ENCODE measurements around the gene GNG3.
A peak's percentile ranks its signal among the peaks of the same experiment; 100 is the strongest.
"Not testable (repeated sequence)": the region's sequence is repeated elsewhere in the genome, so short reads cannot be mapped to it uniquely, and the experiment has no call there.

The GNG3 gene

GRCh38 chr11:62673196-62673525, 34.3 kb upstream of the GNG3 start:
- WGBS, 2 experiments (ENCODE audit: insufficient coverage in 2 of 2): 100% methylated on average over 2 of the region's 2 CpGs; no CpG with 5 or more reads in 1 of the 2 experiments
- peaks cover 50% of the 10 kb centered on the region for H3K36me3 ChIP-seq (ENCODE audit: control insufficient read depth, insufficient read depth, low read length)
- no peak overlapping the region for H3K27ac ChIP-seq (ENCODE audit: low read depth, low read length, severe bottlenecking)
- H3K4me1 ChIP-seq (ENCODE audit: control insufficient read depth, insufficient read depth, low read length, poor library complexity, severe bottlenecking): peaks cover 5% of the 10 kb centered on the region
- H3K9me3 ChIP-seq (ENCODE audit: control insufficient read depth, low read length): no peaks in the 10 kb centered on the region
- H3K4me3 ChIP-seq (ENCODE audit: extremely low read depth, insufficient read depth, low read length, poor library complexity, severe bottlenecking): no peak overlapping the region

- not testable (repeated sequence) for H3K27ac ChIP-seq (ENCODE audit: low read depth, low read length, severe bottlenecking); H3K4me3 ChIP-seq (ENCODE audit: extremely low read depth, insufficient read depth, low read length, poor library complexity, severe bottlenecking); H3K9me3 ChIP-seq (ENCODE audit: control insufficient read depth, low read length); H3K4me1 ChIP-seq (ENCODE audit: control insufficient read depth, insufficient read depth, low read length, poor library complexity, severe bottlenecking)
- H3K36me3 ChIP-seq (ENCODE audit: control insufficient read depth, insufficient read depth, low read length): peaks cover 47% of the 10 kb centered on the region
- WGBS, 2 experiments (ENCODE audit: insufficient coverage in 2 of 2): 87 to 93% methylated on average over 9 to 10 of the region's 10 CpGs
Measured at GRCh38 chr11:62675415-62675814, 32.1 kb upstream of the GNG3 start.

GRCh38 chr11:62676698-62677097, 30.8 kb upstream of the GNG3 start:
- WGBS, 2 experiments (ENCODE audit: insufficient coverage in 2 of 2): 87 to 95% methylated on average over 4 to 6 of the region's 6 CpGs
- no peaks in the 10 kb centered on the region for H3K9me3 ChIP-seq (ENCODE audit: control insufficient read depth, low read length)
- no peak overlapping the region for H3K27ac ChIP-seq (ENCODE audit: low read depth, low read length, severe bottlenecking)
- peaks cover 8% of the 10 kb centered on the region for H3K4me1 ChIP-seq (ENCODE audit: control insufficient read depth, insufficient read depth, low read length, poor library complexity, severe bottlenecking)
- H3K36me3 ChIP-seq (ENCODE audit: control insufficient read depth, insufficient read depth, low read length): peaks cover 47% of the 10 kb centered on the region
- H3K4me3 ChIP-seq (ENCODE audit: extremely low read depth, insufficient read depth, low read length, poor library complexity, severe bottlenecking): no peak overlapping the region

- Histone ChIP-seq H3K36me3 (ENCODE audit: control insufficient read depth, insufficient read depth, low read length) (peaks cover 47% of the 10 kb centered on the region), H3K27ac (ENCODE audit: low read depth, low read length, severe bottlenecking) (no peak overlapping the region), H3K4me1 (ENCODE audit: control insufficient read depth, insufficient read depth, low read length, poor library complexity, severe bottlenecking) (peaks cover 8% of the 10 kb centered on the region), H3K4me3 (ENCODE audit: extremely low read depth, insufficient read depth, low read length, poor library complexity, severe bottlenecking) (no peak overlapping the region), H3K9me3 (ENCODE audit: control insufficient read depth, low read length) (no peaks in the 10 kb centered on the region)
- WGBS, 2 experiments (ENCODE audit: insufficient coverage in 2 of 2): 85 to 95% methylated on average over 3 to 6 of the region's 6 CpGs
Measured at GRCh38 chr11:62677156-62677555, 30.3 kb upstream of the GNG3 start.

GRCh38 chr11:62677714-62678113, 29.8 kb upstream of the GNG3 start:
- Histone ChIP-seq H3K27ac (ENCODE audit: low read depth, low read length, severe bottlenecking) (no peak overlapping the region), H3K36me3 (ENCODE audit: control insufficient read depth, insufficient read depth, low read length) (peaks cover 47% of the 10 kb centered on the region), H3K4me1 (ENCODE audit: control insufficient read depth, insufficient read depth, low read length, poor library complexity, severe bottlenecking) (peaks cover 8% of the 10 kb centered on the region), H3K9me3 (ENCODE audit: control insufficient read depth, low read length) (no peaks in the 10 kb centered on the region), H3K4me3 (ENCODE audit: extremely low read depth, insufficient read depth, low read length, poor library complexity, severe bottlenecking) (peak overlapping the region; percentile 98)
- WGBS, 2 experiments (ENCODE audit: insufficient coverage in 2 of 2): 90 to 95% methylated on average over 13 of the region's 15 CpGs

GRCh38 chr11:62678433-62678769, 29.1 kb upstream of the GNG3 start:
- Histone ChIP-seq H3K36me3 (ENCODE audit: control insufficient read depth, insufficient read depth, low read length) (peaks cover 41% of the 10 kb centered on the region), H3K27ac (ENCODE audit: low read depth, low read length, severe bottlenecking) (peak overlapping the region; percentile 80), H3K9me3 (ENCODE audit: control insufficient read depth, low read length) (no peaks in the 10 kb centered on the region), H3K4me1 (ENCODE audit: control insufficient read depth, insufficient read depth, low read length, poor library complexity, severe bottlenecking) (peaks cover 8% of the 10 kb centered on the region), H3K4me3 (ENCODE audit: extremely low read depth, insufficient read depth, low read length, poor library complexity, severe bottlenecking) (peak overlapping the region; percentile 98)
- WGBS, 2 experiments (ENCODE audit: insufficient coverage in 2 of 2): 0 to 16% methylated on average over 4 to 8 of the region's 16 CpGs

GRCh38 chr11:62678770-62679696, 28.4 kb upstream of the GNG3 start, which contains the start of gene UBXN1:
TSS of gene UBXN1 (minus strand) at chr11:62679073. CDS start at chr11:62678923, 150 bp downstream.
- 4 to 11% methylated on average over 36 to 46 of the region's 55 CpGs for WGBS, 2 experiments (ENCODE audit: insufficient coverage in 2 of 2)
- H3K36me3 ChIP-seq (ENCODE audit: control insufficient read depth, insufficient read depth, low read length): peaks cover 35% of the 10 kb centered on the region
- H3K27ac ChIP-seq (ENCODE audit: low read depth, low read length, severe bottlenecking): peak within 1 kb of the TSS; percentile 80
- H3K4me3 ChIP-seq (ENCODE audit: extremely low read depth, insufficient read depth, low read length, poor library complexity, severe bottlenecking): peak within 1 kb of the TSS; percentile 98
- no peaks in the 10 kb centered on the region for H3K9me3 ChIP-seq (ENCODE audit: control insufficient read depth, low read length)
- H3K4me1 ChIP-seq (ENCODE audit: control insufficient read depth, insufficient read depth, low read length, poor library complexity, severe bottlenecking): peaks cover 8% of the 10 kb centered on the region

- 89 to 94% methylated on average over 3 of the region's 4 CpGs for WGBS, 2 experiments (ENCODE audit: insufficient coverage in 2 of 2)
- H3K27ac ChIP-seq (ENCODE audit: low read depth, low read length, severe bottlenecking): peak overlapping the region; percentile 30
- no peak overlapping the region for H3K4me3 ChIP-seq (ENCODE audit: extremely low read depth, insufficient read depth, low read length, poor library complexity, severe bottlenecking)
- peaks cover 8% of the 10 kb centered on the region for H3K4me1 ChIP-seq (ENCODE audit: control insufficient read depth, insufficient read depth, low read length, poor library complexity, severe bottlenecking)
- peaks cover 18% of the 10 kb centered on the region for H3K36me3 ChIP-seq (ENCODE audit: control insufficient read depth, insufficient read depth, low read length)
- no peaks in the 10 kb centered on the region for H3K9me3 ChIP-seq (ENCODE audit: control insufficient read depth, low read length)
Measured at GRCh38 chr11:62680825-62681240, 26.6 kb upstream of the GNG3 start.

GRCh38 chr11:62682518-62682917, 25.0 kb upstream of the GNG3 start:
- WGBS, 2 experiments (ENCODE audit: insufficient coverage in 2 of 2): 88 to 99% methylated on average over 5 of the region's 7 CpGs
- Histone ChIP-seq H3K4me1 (ENCODE audit: control insufficient read depth, insufficient read depth, low read length, poor library complexity, severe bottlenecking) (peaks cover 8% of the 10 kb centered on the region), H3K9me3 (ENCODE audit: control insufficient read depth, low read length) (no peaks in the 10 kb centered on the region), H3K36me3 (ENCODE audit: control insufficient read depth, insufficient read depth, low read length) (peaks cover 5% of the 10 kb centered on the region), H3K27ac (ENCODE audit: low read depth, low read length, severe bottlenecking) (no peak overlapping the region), H3K4me3 (ENCODE audit: extremely low read depth, insufficient read depth, low read length, poor library complexity, severe bottlenecking) (no peak overlapping the region)

GRCh38 chr11:62687508-62688396, 19.7 kb upstream of the GNG3 start:
- H3K4me1 ChIP-seq (ENCODE audit: control insufficient read depth, insufficient read depth, low read length, poor library complexity, severe bottlenecking): peaks cover 12% of the 10 kb centered on the region
- H3K4me3 ChIP-seq (ENCODE audit: extremely low read depth, insufficient read depth, low read length, poor library complexity, severe bottlenecking): no peak overlapping the region
- H3K27ac ChIP-seq (ENCODE audit: low read depth, low read length, severe bottlenecking): no peak overlapping the region
- no peaks in the 10 kb centered on the region for H3K9me3 ChIP-seq (ENCODE audit: control insufficient read depth, low read length)
- H3K36me3 ChIP-seq (ENCODE audit: control insufficient read depth, insufficient read depth, low read length): peaks cover 29% of the 10 kb centered on the region
- WGBS, 2 experiments (ENCODE audit: insufficient coverage in 2 of 2): 94 to 95% methylated on average over 64 to 74 of the region's 74 CpGs
